GM19025 (cell line): Measurements from ENCODE around the gene BMP6.
A peak's percentile ranks its signal among the peaks of the same experiment; 100 is the strongest.

Source experiments
- ATAC-seq: cut with Tn5 transposase; IDR thresholded peaks from one replicate; pipeline ENCODE4 v1.9.1; 2021; ENCODE audit warnings: mild to moderate bottlenecking, low read depth, moderate library complexity; ENCODE audit not compliant: unreplicated experiment

Gene BMP6

DNA sequence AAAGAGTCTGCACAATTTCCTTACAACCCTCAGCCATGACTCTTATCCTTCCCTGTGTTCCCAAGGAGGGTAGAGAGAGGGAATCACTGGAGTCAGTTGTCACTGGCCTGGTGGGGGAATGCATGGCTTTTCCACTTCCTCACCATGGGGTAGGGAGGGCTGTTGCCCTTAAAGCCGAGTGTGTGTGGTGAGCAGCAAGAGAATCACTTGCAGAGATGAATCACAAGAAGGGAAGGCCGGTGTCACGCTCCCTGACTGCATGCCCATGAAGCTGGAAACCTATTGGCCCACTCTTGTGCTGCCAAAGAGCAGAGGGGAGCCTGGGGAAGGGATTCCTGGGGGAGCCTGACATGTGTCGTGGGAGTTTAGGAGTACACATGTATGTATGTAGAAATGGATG is 18.1 kb upstream of the BMP6 start:
- no peak for ATAC-seq

DNA sequence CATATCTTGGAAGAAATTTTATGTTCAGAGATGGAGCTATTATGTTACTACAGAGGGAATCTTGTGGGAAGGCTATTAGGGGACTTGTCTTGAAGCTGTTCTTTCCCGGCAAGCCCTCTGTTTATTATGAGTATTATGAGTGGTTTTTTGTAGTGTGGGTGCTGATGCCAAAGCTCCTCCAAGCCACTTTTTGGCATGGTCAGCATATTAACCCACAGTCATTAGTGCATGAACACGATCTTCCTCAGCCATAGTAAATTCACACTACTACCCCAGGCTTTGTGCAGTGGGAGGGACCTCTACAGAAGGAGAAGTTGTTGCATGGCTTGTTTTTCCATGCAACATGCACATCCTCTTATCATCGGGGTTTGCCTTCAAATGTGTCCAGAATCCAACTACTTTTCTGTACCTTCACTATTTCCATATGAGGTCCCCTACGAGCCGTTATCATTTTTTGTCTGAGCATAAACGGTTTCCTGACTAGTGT is 6.5 kb upstream of the BMP6 start:
- ATAC-seq = no peak

DNA sequence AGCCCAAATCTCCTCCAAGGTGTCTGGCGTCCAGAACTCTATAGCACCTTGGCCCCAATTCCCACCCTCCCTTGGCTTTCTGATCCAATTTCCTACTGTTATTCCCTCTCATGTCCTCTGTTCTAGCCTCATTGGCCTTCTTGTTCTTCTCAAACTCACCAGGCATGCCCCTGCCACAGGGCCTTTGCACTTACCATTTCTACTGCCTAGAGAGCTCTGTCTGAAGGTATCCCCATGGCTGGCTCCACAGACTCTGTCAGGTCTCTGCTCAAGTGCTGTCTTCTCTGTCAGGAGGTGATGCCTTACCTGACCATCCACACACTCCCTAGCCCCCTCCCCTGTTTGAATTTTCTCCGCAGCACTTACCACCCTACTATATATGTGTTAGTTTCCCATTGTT is 5.6 kb upstream of the BMP6 start:
- ATAC-seq = no peak

DNA sequence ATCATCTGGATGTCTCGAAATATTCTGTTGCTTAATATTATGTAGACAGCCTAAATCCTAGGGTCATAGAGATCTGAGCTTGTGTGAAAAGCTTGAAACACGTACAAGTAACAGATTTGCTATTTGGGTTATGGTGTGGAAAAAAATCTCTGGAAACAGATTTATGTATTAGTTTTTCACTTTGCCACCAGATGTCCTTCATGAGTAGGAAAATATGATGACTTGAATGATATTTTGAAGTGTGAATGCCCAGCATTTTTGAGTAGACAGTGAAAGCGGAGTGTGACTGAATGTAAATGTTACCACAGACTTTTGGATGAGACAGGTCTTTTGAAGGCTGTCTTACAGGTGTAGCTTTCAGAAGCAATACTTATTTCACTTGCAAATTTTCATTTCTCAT is 4.2 kb upstream of the BMP6 start:
- no peak for ATAC-seq

DNA sequence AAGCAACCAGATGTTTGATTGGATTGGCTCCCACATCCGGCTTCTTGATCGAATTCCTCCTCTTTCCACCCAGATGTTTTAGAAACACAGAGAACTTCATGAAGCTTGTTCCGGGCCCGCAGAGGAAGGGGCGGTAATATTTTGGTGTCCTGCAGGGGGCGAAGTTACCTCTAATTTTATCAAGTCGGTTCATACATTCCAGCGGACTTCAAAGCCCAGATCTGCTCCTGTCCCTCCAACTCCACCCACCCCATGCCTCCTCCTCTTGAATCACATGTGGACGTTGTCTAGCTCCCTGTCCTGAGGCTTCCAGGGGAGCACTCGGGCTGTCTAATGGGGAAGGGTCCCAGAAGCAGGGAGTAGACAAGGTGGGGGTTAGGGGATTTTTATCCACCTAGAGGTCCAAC is 2.9 kb upstream of the BMP6 start:
- ATAC-seq = no peak

DNA sequence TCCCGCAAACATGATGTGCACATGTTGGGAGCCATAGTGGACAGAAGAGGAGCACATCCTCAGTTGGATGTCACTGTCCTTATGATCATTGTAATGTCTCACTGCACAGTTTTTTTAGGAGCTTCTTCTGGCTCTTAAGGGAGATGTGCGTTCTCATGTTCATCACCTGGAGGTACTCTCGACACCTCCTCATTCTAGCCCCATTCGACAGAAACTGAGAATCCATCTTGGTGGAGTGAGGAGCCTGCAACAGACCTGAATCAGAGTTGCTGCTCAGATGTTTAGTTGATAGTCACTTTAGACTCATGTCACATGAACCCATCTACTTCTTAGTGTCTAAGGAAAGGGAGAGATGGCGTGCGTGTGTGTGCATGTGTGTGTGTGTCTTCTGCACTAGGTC is 2.3 kb upstream of the BMP6 start:
- ATAC-seq = no peak

DNA sequence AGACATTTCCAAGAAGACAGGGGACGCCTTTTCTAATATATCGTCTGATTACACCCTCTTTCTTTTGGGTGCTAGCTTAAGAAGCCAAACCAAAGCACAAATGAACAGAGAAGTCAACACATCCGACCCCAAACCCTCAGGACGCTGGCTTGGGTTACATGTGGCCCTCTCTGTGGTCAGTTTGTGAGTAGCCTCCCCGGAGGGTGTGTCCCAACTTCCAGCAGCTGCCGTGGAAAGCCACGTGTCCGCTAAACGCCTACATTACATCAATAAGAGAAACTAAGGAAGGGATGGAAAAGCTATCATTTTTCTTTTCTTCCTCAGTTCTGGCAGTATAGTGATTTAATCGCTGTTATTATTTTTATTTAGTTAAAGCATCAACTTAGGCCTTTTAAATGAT is 487 bp upstream of the BMP6 start:
- ATAC-seq = no peak

DNA sequence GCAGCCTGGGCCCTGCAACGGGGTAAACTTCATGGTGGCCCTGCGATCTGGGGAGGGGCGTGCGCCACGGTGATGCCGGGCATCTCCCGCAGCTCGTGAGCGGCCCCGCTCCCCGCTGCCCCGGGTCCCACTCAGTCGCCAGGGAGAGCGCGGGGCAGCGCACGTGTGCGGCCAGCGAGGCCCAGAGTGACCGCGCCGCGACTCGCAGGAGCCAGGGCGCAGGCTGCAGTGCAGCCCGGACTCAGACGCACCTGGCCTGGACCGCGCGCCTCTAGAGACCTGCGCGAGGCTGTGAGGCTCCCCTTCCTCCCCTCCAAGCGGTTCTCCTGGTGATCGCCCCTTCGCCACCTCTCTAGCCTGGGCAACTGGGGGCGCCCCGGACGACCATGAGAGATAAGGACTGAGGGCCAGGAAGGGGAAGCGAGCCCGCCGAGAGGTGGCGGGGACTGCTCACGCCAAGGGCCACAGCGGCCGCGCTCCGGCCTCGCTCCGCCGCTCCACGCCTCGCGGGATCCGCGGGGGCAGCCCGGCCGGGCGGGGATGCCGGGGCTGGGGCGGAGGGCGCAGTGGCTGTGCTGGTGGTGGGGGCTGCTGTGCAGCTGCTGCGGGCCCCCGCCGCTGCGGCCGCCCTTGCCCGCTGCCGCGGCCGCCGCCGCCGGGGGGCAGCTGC is 652 bp downstream of the BMP6 start:
- ATAC-seq = peak; percentile 8

DNA sequence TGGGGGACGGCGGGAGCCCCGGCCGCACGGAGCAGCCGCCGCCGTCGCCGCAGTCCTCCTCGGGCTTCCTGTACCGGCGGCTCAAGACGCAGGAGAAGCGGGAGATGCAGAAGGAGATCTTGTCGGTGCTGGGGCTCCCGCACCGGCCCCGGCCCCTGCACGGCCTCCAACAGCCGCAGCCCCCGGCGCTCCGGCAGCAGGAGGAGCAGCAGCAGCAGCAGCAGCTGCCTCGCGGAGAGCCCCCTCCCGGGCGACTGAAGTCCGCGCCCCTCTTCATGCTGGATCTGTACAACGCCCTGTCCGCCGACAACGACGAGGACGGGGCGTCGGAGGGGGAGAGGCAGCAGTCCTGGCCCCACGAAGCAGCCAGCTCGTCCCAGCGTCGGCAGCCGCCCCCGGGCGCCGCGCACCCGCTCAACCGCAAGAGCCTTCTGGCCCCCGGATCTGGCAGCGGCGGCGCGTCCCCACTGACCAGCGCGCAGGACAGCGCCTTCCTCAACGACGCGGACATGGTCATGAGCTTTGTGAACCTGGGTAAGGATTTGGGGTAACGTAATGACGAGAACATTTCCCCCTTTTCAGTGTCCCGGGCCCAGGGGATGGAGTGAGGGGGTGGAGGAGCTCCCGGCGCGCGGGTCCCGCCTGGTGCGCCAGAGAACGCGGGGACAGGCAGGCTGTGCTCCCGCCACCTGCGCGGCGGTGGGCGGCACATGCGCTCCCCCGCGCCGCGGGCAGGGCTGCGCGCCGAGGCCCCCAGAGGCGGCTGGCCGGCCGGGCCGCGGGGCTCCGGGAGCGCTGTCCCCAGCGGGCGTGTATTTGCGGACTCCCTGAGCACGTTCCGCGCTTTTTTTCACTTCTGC is 1.4 kb downstream of the BMP6 start:
- no peak for ATAC-seq

DNA sequence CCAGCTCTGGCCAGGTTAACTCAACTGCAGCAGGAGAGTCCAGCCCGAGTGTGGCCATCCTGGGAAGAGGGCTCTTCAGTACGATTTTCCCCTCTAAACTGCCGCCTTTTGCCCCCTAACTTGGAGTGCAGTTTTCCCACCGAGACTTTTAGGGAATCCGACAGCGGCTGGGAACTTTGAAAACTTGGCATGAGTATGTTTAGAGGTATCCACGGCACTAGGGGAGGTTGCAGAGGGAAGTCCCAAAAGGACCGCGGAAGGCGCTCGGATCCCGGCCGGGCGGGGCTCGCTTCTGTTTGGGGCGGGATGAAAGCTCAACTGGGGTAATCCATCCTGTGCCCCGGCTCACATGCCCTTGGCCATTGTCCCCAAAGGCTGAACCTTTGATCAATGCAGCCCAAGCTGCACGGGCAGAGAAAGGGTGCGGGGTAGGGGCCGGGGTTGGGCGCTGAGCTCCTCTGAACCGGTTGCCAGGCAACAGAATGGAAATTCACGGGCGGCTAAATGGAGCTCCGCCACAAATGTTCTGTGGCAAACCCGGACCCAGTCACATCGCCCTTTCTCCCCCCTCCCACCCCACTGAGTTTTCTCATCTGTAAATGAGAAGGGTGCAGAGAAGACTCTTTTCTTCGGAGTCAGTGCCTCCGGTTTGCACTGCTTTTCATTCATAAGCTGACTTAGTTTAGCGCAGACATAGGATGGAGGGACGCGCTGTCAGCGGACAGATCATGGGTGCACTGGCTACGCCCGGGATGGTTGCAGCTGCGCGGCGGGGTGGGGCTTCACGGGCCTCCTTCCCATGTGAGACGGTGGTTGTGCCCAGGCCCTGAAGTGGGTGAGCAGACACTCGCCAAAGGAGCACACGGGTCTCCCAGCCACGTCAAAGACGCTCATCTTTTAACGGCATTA is 2.3 kb downstream of the BMP6 start:
- ATAC-seq = no peak

DNA sequence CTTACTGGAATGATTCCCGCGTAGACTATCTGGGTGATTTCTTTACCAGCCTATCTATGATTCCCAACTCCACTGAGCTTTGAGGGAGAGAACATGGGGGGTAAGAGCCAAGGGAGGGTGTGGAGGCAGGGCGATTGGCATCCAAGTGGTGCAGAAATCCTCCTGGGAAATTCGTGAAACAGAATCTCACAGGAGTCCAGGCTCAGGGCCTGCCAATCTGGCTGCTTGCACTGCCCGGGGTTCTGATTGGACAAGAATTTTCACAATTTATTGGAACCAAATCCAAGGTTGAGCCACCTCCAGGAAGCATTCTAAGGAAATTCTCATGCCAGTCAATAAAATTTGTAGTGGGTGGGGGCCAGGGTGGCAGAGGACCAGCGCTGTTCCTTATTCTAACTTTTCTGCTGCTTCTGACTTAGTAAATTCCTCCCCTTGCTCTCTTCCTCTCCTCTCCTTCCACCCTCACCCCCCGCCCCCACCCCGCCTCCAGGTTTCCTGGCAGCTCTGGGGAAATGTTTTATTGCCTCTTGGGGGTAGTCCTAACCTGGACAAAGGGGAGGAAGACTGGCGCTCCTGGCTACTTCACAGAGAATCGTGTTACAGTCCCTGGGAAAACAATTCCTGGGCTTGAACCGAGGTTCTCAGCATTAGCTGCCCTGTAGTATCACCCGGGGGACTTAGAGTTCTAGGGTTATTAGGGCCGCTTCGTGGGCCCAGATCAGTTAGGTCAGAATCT is 3.1 kb downstream of the BMP6 start:
- ATAC-seq = no peak

DNA sequence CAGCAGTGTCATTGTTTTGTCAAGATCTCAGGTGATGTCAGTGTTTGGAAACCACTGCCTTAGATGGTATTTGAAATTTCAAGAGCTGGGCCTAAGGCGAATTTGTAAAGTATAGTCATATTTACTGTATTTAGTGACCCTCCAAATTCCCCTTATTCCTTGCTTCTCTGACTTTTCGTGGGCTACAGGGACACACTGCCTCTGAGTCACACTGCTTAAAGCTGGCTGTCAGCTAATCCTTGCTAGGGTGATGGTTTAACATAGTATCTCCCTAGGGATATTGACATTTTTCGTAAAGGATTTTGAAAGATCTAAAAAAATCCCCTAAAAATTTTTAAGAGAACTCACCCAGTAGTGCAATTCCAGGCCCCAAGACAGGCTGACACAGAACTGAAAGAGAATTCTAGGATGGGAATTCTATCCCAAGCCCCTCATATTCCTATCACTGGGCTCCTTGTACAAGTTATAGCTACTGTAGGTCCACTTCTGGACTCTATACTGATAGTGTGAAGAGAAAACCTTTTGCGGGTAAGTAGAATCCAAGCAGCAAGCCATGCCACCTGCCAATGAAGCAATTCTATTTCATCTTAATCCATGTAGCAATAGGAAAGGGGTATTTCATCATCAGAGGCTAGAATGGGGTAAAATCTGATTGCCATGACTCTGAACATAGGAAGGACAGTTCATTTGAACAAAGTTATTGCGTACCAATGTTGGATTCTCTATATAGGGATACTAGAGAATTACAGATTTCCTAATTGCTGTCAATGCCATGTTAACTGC is 4.3 kb downstream of the BMP6 start:
- no peak for ATAC-seq

DNA sequence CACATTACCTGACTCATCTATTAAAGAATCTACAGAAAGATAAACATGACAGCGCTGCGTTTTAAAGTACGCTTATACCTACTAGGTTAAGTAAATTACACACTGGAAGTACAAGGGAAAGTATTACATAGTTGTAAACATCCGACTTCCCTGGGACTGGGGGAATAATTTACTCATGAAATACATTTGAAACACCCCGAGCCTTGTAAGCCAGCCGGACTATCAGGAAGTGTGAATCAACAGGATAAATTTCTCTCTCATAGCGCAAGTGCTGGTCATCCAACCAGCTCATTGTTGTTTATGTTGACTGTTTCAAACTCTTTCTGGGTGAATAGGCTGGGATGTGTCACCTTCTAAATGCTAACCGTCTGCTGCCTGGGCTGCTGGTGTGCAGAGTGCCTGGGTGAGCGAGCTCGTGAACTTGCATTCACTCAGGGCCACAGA is 4.9 kb downstream of the BMP6 start:
- ATAC-seq = no peak

DNA sequence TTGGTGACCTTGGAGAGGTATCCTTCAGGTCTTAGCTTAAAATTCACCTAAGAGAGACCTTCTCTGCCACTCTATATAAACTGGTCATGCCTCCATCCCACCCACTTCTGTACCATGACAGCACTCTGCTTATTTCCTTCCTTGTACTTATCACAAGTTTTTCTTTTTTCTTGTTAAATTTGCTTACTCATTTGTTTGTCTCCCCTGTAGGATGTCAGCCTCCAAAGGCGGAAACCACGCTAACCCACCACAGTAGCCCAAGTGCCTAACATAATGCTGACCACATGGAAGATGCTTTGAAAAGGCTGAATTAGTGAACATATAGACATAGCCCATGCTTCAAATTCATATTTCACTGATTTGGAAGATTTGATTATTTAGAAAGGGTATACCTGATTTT is 5.4 kb downstream of the BMP6 start:
- ATAC-seq = no peak

DNA sequence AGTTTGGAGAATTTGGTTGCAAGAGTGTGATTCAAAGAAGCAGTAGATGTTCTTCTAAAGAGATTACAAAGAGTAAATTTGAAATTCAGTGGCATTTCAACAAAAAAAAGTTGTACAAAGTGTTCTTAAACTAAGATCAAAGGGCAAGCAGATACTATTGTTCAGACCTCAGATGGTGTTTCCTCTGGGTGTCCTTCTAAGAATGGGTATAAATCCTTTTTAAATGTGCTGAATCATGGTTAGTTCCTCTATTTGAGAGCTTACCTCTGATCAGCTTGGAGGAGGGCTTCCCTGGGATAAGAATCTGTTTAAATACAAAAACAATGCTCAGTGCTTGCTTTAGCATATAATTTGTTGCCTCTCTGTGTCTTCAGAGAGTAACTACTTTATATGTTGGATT is 6.3 kb downstream of the BMP6 start:
- no peak for ATAC-seq

DNA sequence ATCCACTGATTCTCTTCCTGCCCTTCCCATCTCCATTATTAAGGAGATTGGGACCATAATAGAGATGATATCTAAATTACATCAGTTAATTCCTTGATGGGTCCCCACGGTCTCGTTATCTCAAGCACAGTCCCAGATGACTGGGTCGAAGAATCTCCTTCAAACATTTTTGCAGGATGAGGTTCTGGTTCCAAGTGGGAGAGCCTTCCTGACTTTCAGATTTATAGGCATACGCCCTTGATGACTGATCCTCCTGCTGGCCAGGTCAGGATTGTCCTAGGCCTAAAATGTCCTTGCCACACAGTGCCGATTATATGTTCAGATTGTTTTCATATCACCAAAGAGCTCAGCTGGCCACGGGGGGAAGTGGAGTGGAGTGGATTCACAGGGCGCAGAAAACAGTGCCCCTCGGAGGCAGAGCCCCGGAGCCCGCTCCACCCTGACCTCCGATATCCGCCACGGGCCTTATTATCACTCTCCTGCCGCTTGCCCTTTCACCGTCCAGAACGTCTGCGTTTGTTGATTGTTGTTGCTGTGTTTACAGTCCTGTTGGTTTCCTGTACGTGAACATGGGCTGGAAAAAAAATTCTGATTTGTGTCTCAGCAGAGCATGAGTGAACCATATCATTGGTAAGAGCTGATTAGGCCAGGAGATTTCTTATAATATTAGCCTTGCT is 8.9 kb downstream of the BMP6 start:
- no peak for ATAC-seq

DNA sequence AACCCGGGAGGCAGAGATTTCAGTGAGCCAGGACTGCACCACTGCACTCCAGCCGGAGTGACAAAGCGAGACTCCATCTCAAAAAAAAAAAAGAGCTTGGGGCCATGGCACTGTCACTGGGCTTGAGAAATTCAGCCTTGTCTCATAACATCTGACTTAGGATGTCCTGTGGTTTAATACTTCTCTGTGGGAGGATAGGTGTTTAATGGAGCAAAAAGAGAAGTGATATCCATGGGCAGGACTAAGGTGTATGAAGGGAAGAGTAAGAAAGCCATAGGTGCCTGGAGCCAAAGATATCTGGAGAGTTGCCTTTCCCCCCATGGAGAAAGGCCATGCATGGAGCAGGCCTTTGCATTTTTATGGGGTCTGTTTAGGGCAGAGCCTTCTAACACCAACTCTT is 11.2 kb downstream of the BMP6 start:
- ATAC-seq = no peak

DNA sequence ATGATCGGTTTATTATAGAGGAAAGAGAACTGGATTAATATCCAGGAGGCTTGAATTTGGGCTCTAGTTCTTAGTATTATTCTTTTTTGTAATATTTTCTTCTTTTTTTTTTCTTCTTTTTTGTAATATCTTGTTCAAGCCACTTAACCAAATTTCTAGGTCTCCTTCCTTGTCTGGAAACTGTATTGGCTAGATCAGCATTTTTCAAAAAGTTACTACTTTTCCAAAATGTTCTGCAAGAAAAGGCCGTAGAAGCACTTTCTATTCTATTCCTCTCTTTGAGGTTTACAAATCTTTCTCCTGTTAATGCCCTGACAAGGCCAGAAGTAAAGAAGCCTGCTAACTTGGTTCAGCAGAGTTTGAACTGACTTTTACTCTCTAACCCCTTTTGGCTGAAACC is 12.0 kb downstream of the BMP6 start:
- ATAC-seq = no peak

DNA sequence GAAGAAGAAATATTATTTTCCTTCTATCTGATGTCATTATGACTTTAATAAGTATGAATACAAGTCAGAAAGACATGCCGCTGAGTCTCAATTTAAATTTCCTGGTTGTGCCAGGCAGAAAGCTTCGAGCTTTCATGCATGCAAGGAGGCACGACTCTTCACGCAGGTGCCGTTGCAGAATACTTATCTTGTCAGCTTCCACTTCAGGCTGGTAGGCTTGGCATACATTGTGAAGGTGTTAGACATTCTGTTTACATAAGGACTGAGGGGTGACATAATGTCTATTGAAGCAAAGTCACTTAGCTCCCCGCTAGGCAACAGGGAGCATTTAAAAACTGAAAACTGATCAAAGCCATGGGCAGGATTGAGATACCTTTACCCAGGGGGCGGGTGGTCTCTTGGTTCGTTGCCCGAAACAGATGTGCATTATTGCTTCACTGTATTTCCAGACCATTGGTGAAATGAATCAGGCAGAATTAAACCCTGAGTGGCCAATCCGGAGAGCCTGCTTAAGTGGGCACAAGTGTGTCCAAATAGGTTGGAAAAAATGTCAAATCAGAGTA is 16.4 kb downstream of the BMP6 start:
- ATAC-seq = no peak
